Measurements from ENCODE around the gene SNX21.

DNA sequence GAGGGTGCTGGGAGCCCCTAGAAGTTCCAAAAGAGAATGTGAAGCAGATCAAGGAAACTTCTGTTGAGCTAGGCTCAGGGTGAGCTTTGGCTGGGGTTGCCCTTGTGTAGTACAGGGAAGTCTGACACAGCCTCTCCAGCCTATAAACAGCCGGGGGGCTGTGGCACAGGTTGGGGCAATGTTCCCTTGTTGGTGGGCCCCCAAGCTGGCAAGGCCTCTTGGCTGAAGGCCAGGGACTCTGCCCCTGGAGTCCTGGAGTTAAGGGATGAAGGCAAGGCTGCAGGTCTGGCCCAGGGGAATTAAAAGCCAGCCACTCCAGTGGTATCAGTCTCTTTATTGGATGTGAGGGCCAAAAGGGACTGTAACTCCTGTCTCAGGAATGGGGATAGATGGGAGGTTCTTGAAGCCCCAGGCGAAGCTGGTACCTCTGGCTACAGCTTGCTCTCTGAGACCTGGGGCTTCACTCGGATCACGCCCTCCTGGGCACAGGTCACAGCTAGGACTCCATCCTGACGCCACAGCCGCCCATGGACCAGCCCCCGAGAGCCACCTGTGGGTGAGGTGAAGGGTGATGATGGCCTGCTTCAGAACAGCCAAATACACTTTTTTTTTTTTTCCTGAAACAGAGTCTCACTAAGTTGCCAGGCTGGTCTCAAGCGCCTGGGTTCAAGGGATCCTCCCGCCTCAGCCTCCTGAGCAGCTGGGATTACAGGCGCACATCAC, 8.0 kb downstream of the SNX21 start:
- TF ChIP-seq, protein P1, sequence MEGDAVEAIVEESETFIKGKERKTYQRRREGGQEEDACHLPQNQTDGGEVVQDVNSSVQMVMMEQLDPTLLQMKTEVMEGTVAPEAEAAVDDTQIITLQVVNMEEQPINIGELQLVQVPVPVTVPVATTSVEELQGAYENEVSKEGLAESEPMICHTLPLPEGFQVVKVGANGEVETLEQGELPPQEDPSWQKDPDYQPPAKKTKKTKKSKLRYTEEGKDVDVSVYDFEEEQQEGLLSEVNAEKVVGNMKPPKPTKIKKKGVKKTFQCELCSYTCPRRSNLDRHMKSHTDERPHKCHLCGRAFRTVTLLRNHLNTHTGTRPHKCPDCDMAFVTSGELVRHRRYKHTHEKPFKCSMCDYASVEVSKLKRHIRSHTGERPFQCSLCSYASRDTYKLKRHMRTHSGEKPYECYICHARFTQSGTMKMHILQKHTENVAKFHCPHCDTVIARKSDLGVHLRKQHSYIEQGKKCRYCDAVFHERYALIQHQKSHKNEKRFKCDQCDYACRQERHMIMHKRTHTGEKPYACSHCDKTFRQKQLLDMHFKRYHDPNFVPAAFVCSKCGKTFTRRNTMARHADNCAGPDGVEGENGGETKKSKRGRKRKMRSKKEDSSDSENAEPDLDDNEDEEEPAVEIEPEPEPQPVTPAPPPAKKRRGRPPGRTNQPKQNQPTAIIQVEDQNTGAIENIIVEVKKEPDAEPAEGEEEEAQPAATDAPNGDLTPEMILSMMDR (IDR thresholded peaks at IDR 0.05; ENCODE audit: low read depth, low read length, missing input control), result no peak
- TF ChIP-seq RAD21 (IDR thresholded peaks at IDR 0.05), result no peak
- TF ChIP-seq, protein P2, sequence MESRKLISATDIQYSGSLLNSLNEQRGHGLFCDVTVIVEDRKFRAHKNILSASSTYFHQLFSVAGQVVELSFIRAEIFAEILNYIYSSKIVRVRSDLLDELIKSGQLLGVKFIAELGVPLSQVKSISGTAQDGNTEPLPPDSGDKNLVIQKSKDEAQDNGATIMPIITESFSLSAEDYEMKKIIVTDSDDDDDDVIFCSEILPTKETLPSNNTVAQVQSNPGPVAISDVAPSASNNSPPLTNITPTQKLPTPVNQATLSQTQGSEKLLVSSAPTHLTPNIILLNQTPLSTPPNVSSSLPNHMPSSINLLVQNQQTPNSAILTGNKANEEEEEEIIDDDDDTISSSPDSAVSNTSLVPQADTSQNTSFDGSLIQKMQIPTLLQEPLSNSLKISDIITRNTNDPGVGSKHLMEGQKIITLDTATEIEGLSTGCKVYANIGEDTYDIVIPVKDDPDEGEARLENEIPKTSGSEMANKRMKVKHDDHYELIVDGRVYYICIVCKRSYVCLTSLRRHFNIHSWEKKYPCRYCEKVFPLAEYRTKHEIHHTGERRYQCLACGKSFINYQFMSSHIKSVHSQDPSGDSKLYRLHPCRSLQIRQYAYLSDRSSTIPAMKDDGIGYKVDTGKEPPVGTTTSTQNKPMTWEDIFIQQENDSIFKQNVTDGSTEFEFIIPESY (IDR thresholded peaks at IDR 0.05), result no peak
- TF ChIP-seq, protein P3, sequence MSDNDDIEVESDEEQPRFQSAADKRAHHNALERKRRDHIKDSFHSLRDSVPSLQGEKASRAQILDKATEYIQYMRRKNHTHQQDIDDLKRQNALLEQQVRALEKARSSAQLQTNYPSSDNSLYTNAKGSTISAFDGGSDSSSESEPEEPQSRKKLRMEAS (IDR thresholded peaks at IDR 0.05), result no peak
- TF ChIP-seq TAF1 (conservative IDR thresholded peaks at IDR 0.05), result no peak
- no peak for TF ChIP-seq FOXA2 (IDR thresholded peaks at IDR 0.05)
- TF ChIP-seq HNF4G (IDR thresholded peaks at IDR 0.05), result no peak
- no peak for TF ChIP-seq YY1 (IDR thresholded peaks at IDR 0.05)
- no peak for TF ChIP-seq SP1 (IDR thresholded peaks at IDR 0.05)
- no peak for TF ChIP-seq RXRA (IDR thresholded peaks at IDR 0.05)
- TF ChIP-seq, protein P4, sequence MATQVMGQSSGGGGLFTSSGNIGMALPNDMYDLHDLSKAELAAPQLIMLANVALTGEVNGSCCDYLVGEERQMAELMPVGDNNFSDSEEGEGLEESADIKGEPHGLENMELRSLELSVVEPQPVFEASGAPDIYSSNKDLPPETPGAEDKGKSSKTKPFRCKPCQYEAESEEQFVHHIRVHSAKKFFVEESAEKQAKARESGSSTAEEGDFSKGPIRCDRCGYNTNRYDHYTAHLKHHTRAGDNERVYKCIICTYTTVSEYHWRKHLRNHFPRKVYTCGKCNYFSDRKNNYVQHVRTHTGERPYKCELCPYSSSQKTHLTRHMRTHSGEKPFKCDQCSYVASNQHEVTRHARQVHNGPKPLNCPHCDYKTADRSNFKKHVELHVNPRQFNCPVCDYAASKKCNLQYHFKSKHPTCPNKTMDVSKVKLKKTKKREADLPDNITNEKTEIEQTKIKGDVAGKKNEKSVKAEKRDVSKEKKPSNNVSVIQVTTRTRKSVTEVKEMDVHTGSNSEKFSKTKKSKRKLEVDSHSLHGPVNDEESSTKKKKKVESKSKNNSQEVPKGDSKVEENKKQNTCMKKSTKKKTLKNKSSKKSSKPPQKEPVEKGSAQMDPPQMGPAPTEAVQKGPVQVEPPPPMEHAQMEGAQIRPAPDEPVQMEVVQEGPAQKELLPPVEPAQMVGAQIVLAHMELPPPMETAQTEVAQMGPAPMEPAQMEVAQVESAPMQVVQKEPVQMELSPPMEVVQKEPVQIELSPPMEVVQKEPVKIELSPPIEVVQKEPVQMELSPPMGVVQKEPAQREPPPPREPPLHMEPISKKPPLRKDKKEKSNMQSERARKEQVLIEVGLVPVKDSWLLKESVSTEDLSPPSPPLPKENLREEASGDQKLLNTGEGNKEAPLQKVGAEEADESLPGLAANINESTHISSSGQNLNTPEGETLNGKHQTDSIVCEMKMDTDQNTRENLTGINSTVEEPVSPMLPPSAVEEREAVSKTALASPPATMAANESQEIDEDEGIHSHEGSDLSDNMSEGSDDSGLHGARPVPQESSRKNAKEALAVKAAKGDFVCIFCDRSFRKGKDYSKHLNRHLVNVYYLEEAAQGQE (IDR thresholded peaks at IDR 0.05), result no peak
- TF ChIP-seq EGR1 (IDR thresholded peaks at IDR 0.05; ENCODE audit: low read depth in 2 of 2), result no peak
- TF ChIP-seq JUND (IDR thresholded peaks at IDR 0.05), result no peak
